Lower leg skin (tissue), 4 donors: Measurements from ENCODE around the gene GNG7. TPM values are rescaled to one million over a fixed set of nuclear protein-coding genes. Genes with fewer than 3 reads are reported as not detected.
"Not testable (repeated sequence)": the region's sequence is repeated elsewhere in the genome, so short reads cannot be mapped to it uniquely, and the experiment has no call there.

ENCODE experiments used
- DNase-seq, 2 donors: peaks; one replicate each; pipeline ENCODE4 v3.0.0-alpha.2; 2019; ENCODE audit warnings: low spot score in 2 of 2
- H3K4me3 ChIP-seq: fragments of 200-600 bp; sonication (generic); 2 replicates; pipeline ENCODE4 v1.5.1; 2017; ENCODE audit warnings: mild to moderate bottlenecking, low read depth; ENCODE audit not compliant: poor library complexity, severe bottlenecking
- CTCF ChIP-seq, 3 donors: fragments of 450-650 bp; IDR thresholded peaks; one replicate each; pipeline ENCODE4 v1.5.1; 2016; ENCODE audit warnings: antibody characterized with exemption in 3 of 3, mild to moderate bottlenecking in 3 of 3, moderate library complexity in 2 of 3
- POLR2A ChIP-seq, 2 donors: fragments of 450-650 bp; IDR thresholded peaks; one replicate each; pipeline ENCODE4 v1.6.1; 2016 to 2017; ENCODE audit warnings: antibody characterized with exemption in 2 of 2, mild to moderate bottlenecking in 1 of 2, moderate library complexity in 1 of 2
- WGBS, 2 donors: methylation state at CpG; one replicate each; pipeline ENCODE4 v1.1.5; 2018; 5-methylcytosine and 5-hydroxymethylcytosine counted together
- intact Hi-C: fragments of 100-400 bp; cut with DNase I; formaldehyde crosslinking; loops from one replicate; pipeline ENCODE4 v1.15.0; 2023; ENCODE audit warnings: low total_unique reads
- total RNA-seq, 4 donors: library from RNA; depleted of rRNA; stranded (reverse); fragments of >200 nt; gene quantifications; one replicate each; pipeline ENCODE4 v1.1.0, GENCODE V29; 2016

The GNG7 gene
- total RNA-seq, 4 donors from 2014 or later: 0.59 to 3.4 (median 2.4) TPM

DNA sequence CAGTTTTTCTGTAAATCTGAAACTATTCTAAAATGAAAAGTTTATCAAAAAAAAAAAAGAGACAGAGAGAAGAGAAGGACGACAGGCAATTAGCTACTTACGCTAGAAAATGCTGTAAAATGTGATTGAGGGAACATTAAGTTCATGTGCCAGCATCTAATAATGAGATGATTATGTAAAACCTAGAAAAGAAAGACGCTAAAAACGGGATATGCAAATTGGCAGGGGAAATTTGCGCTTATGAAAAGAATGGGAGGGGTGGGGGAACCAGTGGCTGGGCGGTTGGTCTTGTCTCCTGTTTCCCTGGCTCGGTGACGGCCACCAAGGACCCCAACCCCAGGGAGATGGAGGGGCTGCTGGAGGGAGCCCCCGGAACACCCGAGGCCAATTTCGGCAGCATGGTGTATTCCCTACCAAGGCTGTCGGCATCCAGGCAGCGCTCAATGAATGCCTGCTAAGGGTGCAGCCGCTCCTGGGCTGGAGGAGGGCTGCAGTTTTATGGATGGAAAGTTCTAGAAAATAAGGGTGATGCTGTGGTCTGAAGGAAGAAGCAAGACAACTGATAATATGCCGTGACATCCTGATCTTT is 34.2 kb downstream of the GNG7 start:
- no peak for DNase-seq
- 78% methylated on average over 15 of the region's 15 CpGs for WGBS, 2 donors
- intact Hi-C loops: no loop called here
- no peak overlapping the region for H3K4me3 ChIP-seq
- no peak for TF ChIP-seq POLR2A (IDR thresholded peaks at IDR 0.05)

- DNase-seq, intact Hi-C loops, H3K4me3 ChIP-seq: not testable (repeated sequence)
- 91 to 92% methylated on average over 10 of the region's 10 CpGs for WGBS, 2 donors
Measured at GRCh38 chr19:2667349-2667748, 35.1 kb downstream of the GNG7 start.

- intact Hi-C loops: no loop called here
- DNase-seq: no peak
- no peak overlapping the region for H3K4me3 ChIP-seq
- TF ChIP-seq POLR2A (IDR thresholded peaks at IDR 0.05): no peak
- WGBS, 2 donors: 90% methylated on average over 9 of the region's 9 CpGs
Measured at GRCh38 chr19:2666344-2666994, 36.0 kb downstream of the GNG7 start.

DNA sequence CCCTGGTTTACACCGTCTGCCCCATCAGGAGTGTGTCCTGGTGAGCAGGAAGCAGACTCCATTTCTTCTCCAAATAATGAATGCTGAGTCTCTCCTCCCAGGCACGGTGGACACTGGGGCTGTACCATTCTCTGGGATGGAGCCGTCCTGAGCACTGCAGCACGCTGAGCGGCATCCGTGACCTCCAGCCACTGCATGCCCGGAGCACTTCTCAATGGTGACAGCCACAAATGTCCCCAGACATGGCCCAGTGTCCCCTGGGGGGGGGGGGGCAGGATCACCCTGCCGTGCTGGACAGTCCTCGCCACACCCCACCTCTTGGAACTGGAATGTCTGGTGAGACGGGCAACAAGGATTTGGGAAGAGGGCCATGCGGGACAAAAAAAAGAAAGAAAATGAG is 37.4 kb downstream of the GNG7 start:
- no peak overlapping the region for H3K4me3 ChIP-seq
- intact Hi-C loops: no loop called here
- DNase-seq: no peak
- no peak for TF ChIP-seq POLR2A (IDR thresholded peaks at IDR 0.05)
- TF ChIP-seq CTCF (IDR thresholded peaks at IDR 0.05): no peak
- WGBS, 2 donors: 89 to 91% methylated on average over 10 to 11 of the region's 11 CpGs

- intact Hi-C loops: no loop called here
- DNase-seq: no peak
- no peak for TF ChIP-seq CTCF (IDR thresholded peaks at IDR 0.05)
- TF ChIP-seq POLR2A (IDR thresholded peaks at IDR 0.05): no peak
- 66 to 76% methylated on average over 18 of the region's 18 CpGs for WGBS, 2 donors
- H3K4me3 ChIP-seq: no peak overlapping the region
Measured at GRCh38 chr19:2663920-2664571, 38.4 kb downstream of the GNG7 start.

DNA sequence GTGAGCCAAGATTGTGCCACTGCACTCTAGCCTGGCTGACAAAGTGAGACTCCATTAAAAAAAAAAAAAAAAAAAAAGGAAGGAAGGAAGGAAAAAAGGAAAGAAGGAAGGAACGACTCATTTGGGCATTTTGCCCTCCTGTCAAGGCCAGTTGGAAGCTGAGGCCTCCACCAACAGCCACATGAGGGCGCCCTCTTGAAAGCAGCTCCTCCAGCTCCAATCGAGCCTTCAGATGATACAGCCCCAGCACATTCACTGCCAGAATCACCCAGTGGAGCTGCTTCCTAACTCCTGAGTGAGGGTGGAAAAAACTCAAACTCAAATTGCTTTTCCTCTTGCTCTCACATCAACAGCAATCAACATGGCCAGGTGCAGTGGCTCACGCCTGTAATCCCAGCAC is 40.9 kb downstream of the GNG7 start:
- 78 to 79% methylated on average over 4 of the region's 4 CpGs for WGBS, 2 donors
- no peak for TF ChIP-seq CTCF (IDR thresholded peaks at IDR 0.05)
- TF ChIP-seq POLR2A (IDR thresholded peaks at IDR 0.05): no peak
- H3K4me3 ChIP-seq: no peak overlapping the region
- DNase-seq: no peak
- intact Hi-C loops: no loop called here

GRCh38 chr19:2659856-2660432 is 42.5 kb downstream of the GNG7 start:
- intact Hi-C loops: loop anchor here (10.0 kb wide), 1 partner anchor 215 kb away; no protein-coding TSS in a partner anchor
- no peak overlapping the region for H3K4me3 ChIP-seq
- TF ChIP-seq CTCF (IDR thresholded peaks at IDR 0.05): no peak
- TF ChIP-seq POLR2A (IDR thresholded peaks at IDR 0.05): no peak
- 86 to 87% methylated on average over 11 of the region's 11 CpGs for WGBS, 2 donors
- no peak for DNase-seq
